ENCODE results near the gene JDP2. TPM values are rescaled to one million over a fixed set of nuclear protein-coding genes. Genes with fewer than 3 reads are reported as not detected.
A peak's percentile ranks its signal among the peaks of the same experiment; 100 is the strongest.

JDP2 gene
- total RNA-seq, 2 donors from 2014 or later = 81.8 to 100 TPM

- TF ChIP-seq CTCF (IDR thresholded peaks at IDR 0.05) = no peak
- no peaks in the 10 kb centered on the region for H3K36me3 ChIP-seq
- no peaks in the 10 kb centered on the region for H3K9me3 ChIP-seq
- no peaks in the 10 kb centered on the region for H3K4me1 ChIP-seq (ENCODE audit: control insufficient read depth in 1 of 2, low read depth in 2 of 2)
- ATAC-seq (ENCODE audit: insufficient number of reproducible peaks, low FRiP score, low read depth) (no peak), DNase-seq (ENCODE audit: low spot score) (no peak)
- no peak overlapping the region for H3K27ac ChIP-seq
- no peaks in the 10 kb centered on the region for H3K27me3 ChIP-seq (replicated peaks; ENCODE audit: insufficient read depth)
- H3K4me3 ChIP-seq = no peak overlapping the region
Observed at GRCh38 chr14:75519394-75519793, 91.6 kb downstream of the JDP2 start.

DNA sequence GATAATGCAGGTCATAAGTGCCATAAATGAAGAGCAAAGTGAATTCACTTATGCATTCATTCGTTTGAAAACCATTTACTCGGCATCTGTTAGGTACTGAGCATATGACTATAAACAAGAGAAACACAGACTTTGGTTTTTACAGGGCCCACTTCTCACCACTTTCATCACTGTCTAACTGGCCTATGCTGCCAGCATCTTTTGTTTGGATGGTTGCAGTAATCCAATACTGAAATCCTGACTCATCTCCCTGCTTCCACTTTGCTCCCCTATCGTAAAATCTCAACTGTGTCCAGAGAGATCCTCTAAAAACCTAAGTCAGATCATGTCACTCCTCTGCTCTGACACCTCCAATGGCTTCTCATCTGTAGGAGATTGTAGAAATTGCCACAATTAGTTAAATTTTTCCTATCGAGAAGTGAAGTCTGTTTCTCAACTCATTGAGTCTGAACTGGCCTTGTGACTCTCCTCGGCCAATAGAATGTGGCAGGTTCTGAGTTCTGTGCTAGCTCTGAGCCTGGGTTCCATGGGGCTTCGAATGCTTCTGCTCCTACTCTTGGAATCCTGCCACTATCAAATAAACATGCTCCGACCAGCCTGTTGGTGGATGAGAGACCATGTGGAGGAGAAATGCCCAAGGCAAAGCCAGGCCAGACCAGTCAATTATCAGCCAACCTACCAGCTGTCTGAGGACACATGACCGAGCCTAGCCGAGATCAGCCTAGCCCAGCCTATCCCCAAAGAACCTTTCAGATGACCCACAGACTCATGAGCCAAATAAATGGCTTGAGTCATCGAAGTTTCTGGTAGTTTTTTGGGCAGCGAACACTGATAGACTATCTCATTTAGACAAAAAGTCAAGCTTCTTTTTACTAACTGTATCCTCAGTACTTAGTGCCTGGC, 92.3 kb downstream of the JDP2 start:
- H3K4me1 ChIP-seq (ENCODE audit: control insufficient read depth in 1 of 2, low read depth in 2 of 2) = no peaks in the 10 kb centered on the region
- TF ChIP-seq CTCF (IDR thresholded peaks at IDR 0.05) = no peak
- no peaks in the 10 kb centered on the region for H3K36me3 ChIP-seq
- no peaks in the 10 kb centered on the region for H3K9me3 ChIP-seq
- DNase-seq (ENCODE audit: low spot score) (no peak), ATAC-seq (ENCODE audit: insufficient number of reproducible peaks, low FRiP score, low read depth) (no peak)
- no peak overlapping the region for H3K4me3 ChIP-seq
- H3K27me3 ChIP-seq (replicated peaks; ENCODE audit: insufficient read depth) = no peaks in the 10 kb centered on the region
- H3K27ac ChIP-seq = no peak overlapping the region

DNA sequence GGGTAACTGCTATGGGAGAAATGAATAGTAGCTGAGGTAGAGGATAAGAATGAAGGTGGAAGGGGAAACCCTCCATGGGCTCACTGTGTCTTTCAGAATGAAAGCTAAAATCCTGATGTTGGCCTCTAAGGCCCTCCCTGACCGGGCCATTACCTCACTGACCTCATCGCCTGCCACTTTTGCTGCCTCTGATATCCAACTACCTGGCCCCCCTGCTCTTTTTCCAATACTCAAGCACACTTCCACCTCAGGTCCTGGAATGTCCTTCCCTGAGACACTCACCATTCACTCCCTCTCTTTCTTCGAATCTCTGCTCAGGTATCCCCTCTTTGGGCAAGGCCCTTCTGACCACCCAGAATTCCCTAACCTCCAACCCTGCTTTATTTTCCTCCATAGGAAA, 93.0 kb downstream of the JDP2 start:
- no peaks in the 10 kb centered on the region for H3K27me3 ChIP-seq (replicated peaks; ENCODE audit: insufficient read depth)
- DNase-seq (ENCODE audit: low spot score) (no peak), ATAC-seq (ENCODE audit: insufficient number of reproducible peaks, low FRiP score, low read depth) (no peak)
- no peaks in the 10 kb centered on the region for H3K4me1 ChIP-seq (ENCODE audit: control insufficient read depth in 1 of 2, low read depth in 2 of 2)
- TF ChIP-seq CTCF (IDR thresholded peaks at IDR 0.05) = no peak
- H3K9me3 ChIP-seq = no peaks in the 10 kb centered on the region
- no peaks in the 10 kb centered on the region for H3K36me3 ChIP-seq
- H3K4me3 ChIP-seq = no peak overlapping the region
- no peak overlapping the region for H3K27ac ChIP-seq

DNA sequence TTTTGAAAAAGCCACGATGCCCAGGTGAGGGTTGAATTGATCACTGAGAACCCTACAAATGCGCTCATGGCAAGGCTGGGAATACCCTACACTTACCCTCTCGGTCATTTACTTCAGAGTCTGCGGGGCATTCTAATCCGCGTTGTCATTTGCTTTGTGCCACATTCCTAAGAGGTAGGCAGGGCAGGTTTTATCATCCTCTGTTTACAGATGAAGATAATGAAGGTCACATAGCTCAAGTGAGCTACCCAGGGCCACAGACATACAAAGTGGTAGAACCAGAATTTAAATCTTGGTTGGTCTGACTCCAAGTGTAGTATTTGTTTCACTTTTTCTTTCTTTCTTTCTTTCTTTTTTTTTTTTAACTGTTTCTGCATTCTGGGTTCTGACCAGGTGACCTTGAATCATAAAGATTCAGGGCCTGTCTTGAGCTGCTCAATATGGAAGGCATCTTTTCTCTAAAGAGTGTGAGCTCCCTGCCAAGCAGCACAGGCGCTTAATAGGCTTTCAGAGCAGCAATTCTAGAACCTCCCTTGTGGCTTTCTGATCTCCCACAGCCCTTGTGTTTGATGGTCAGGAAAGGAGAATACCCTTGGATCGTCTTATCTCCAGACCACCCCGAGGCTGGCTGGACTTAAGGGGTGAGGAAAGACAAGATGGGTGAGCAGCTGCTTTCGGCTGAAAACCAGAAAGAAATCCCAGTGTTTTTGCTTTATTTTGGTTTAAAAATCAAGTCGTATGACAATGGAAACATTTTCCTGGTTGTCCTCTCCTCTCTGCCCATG, 93.8 kb downstream of the JDP2 start:
- TF ChIP-seq CTCF (IDR thresholded peaks at IDR 0.05) = no peak
- DNase-seq (ENCODE audit: low spot score) = no peak
- ATAC-seq (ENCODE audit: insufficient number of reproducible peaks, low FRiP score, low read depth) = no peak
- Histone ChIP-seq H3K27ac (no peak overlapping the region), H3K36me3 (no peaks in the 10 kb centered on the region), H3K9me3 (no peaks in the 10 kb centered on the region), H3K4me1 (ENCODE audit: control insufficient read depth in 1 of 2, low read depth in 2 of 2) (no peaks in the 10 kb centered on the region), H3K4me3 (peak overlapping the region; percentile 68), H3K27me3 (replicated peaks; ENCODE audit: insufficient read depth) (no peaks in the 10 kb centered on the region)

Data from thoracic aorta (tissue), 2 donors.